IMR-90 (cell line): Measurements from ENCODE around the gene ITIH4. TPM values are rescaled to one million over a fixed set of nuclear protein-coding genes. Genes with fewer than 3 reads are reported as not detected.

Source experiments
- ATAC-seq: fragments of 200-7000 bp; cut with Tn5 transposase; 2 replicates; pipeline ENCODE4 v1.9.1; 2020; ENCODE audit warnings: low read depth, mild to moderate bottlenecking, moderate library complexity
- BruUV-seq: library from RNA; stranded (reverse); fragments of 400-500 nt; replicated peaks from 2 replicates; lab custom pipeline; 2021; lab: Mats Ljungman, UMichigan
- CTCF ChIA-PET: fragments of 300-600 bp; formaldehyde crosslinking; extraction: SDS; loops from one replicate; lab custom pipeline; 2021; ENCODE audit warnings: antibody characterized with exemption; lab: Yijun Ruan, JAX
- POLR2A ChIA-PET: fragments of 300-600 bp; sonication (Branson Sonifier 250); formaldehyde crosslinking; loops from one replicate; lab custom pipeline; 2022; ENCODE audit warnings: antibody characterized with exemption; ENCODE audit not compliant: unreplicated experiment; lab: Charles Lee
- DNase-seq: peaks from one replicate; pipeline ENCODE4 v3.0.0; 2013
- H2AFZ ChIP-seq: replicated peaks from 2 replicates; pipeline ENCODE3; 2013; ENCODE audit warnings: low read length, mild to moderate bottlenecking; ENCODE audit not compliant: poor library complexity
- H2AK5ac ChIP-seq: 2 replicates; pipeline ENCODE4 v1.6.1; 2013; ENCODE audit warnings: low read depth, low read length, inconsistent platforms
- H2AK9ac ChIP-seq: replicated peaks from 2 replicates; pipeline ENCODE3; 2013; ENCODE audit warnings: mild to moderate bottlenecking, low read depth, low read length, moderate library complexity; ENCODE audit not compliant: poor library complexity
- H2BK120ac ChIP-seq: 2 replicates; pipeline ENCODE4 v1.6.1; 2013; ENCODE audit warnings: low read depth, low read length, inconsistent platforms
- H2BK15ac ChIP-seq: 3 replicates; pipeline ENCODE4 v1.6.1; 2013; ENCODE audit warnings: low read depth, low read length, inconsistent platforms
- H2BK20ac ChIP-seq: 2 replicates; pipeline ENCODE4 v1.6.1; 2013; ENCODE audit warnings: low read depth, mild to moderate bottlenecking, inconsistent platforms, low read length, moderate library complexity
- H2BK5ac ChIP-seq: 2 replicates; pipeline ENCODE4 v1.6.1; 2013; ENCODE audit warnings: mild to moderate bottlenecking, low read depth, low read length, inconsistent platforms; ENCODE audit not compliant: poor library complexity, severe bottlenecking
- H3K14ac ChIP-seq: replicated peaks from 2 replicates; pipeline ENCODE4 v1.6.1; 2013; ENCODE audit warnings: low read depth, low read length, inconsistent platforms
- H3K18ac ChIP-seq: 2 replicates; pipeline ENCODE4 v1.6.1; 2013; ENCODE audit warnings: low read depth, low read length, control low read depth
- H3K23ac ChIP-seq: 2 replicates; pipeline ENCODE4 v1.6.1; 2013; ENCODE audit warnings: low read depth, low read length, inconsistent platforms
- H3K27ac ChIP-seq: 2 replicates; pipeline ENCODE4 v1.5.1; 2013; ENCODE audit warnings: mild to moderate bottlenecking, control low read depth, low read length; ENCODE audit not compliant: insufficient read depth
- H3K27me3 ChIP-seq: 2 replicates; pipeline ENCODE4 v1.6.1; 2013; ENCODE audit warnings: low read length; ENCODE audit not compliant: control insufficient read depth, insufficient read depth
- H3K36me3 ChIP-seq: 2 replicates; pipeline ENCODE4 v1.6.1; 2013; ENCODE audit warnings: low read length, mixed read lengths; ENCODE audit not compliant: control insufficient read depth, insufficient read depth
- H3K4ac ChIP-seq: 2 replicates; pipeline ENCODE4 v1.6.1; 2013; ENCODE audit warnings: low read depth, low read length, inconsistent platforms
- H3K4me1 ChIP-seq: 2 replicates; pipeline ENCODE4 v1.6.1; 2013; ENCODE audit warnings: low read length, mixed read lengths; ENCODE audit not compliant: control insufficient read depth, insufficient read depth
- H3K4me2 ChIP-seq: 2 replicates; pipeline ENCODE4 v1.6.1; 2013; ENCODE audit warnings: low read depth, mild to moderate bottlenecking, control low read depth, low read length, moderate library complexity
- H3K4me3 ChIP-seq: 2 replicates; pipeline ENCODE4 v1.5.1; 2013; ENCODE audit warnings: low read depth, mild to moderate bottlenecking, control low read depth, low read length, moderate library complexity; ENCODE audit not compliant: insufficient read depth
- H3K56ac ChIP-seq: 2 replicates; pipeline ENCODE4 v1.6.1; 2013; ENCODE audit warnings: low read length, inconsistent platforms; ENCODE audit not compliant: insufficient read depth; ENCODE audit errors: extremely low read depth
- H3K79me1 ChIP-seq, 2 experiments: 2 replicates each; pipeline ENCODE4 v1.6.1; 2013; ENCODE audit warnings: low read length in 2 of 2, inconsistent platforms in 1 of 2, low read depth in 1 of 2
- H3K9ac ChIP-seq: 2 replicates; pipeline ENCODE4 v1.6.1; 2013; ENCODE audit warnings: low read depth, low read length, control low read depth
- H3K9me1 ChIP-seq: 2 replicates; pipeline ENCODE4 v1.6.1; 2013; ENCODE audit warnings: low read length, inconsistent platforms; ENCODE audit not compliant: insufficient read depth
- H3K9me3 ChIP-seq: 2 replicates; pipeline ENCODE4 v1.6.1; 2013; ENCODE audit warnings: low read length; ENCODE audit not compliant: control insufficient read depth, insufficient read depth
- H4K20me1 ChIP-seq: 2 replicates; pipeline ENCODE4 v1.6.1; 2013; ENCODE audit warnings: low read length, inconsistent platforms; ENCODE audit not compliant: insufficient read depth
- H4K5ac ChIP-seq: 2 replicates; pipeline ENCODE4 v1.6.1; 2013; ENCODE audit warnings: mild to moderate bottlenecking, low read depth, low read length, control low read depth
- H4K8ac ChIP-seq, 2 experiments: 2 replicates each; pipeline ENCODE4 v1.6.1; 2013; ENCODE audit warnings: low read depth in 2 of 2, low read length in 2 of 2, control low read depth in 1 of 2, inconsistent platforms in 1 of 2
- H4K91ac ChIP-seq: 2 replicates; pipeline ENCODE4 v1.6.1; 2013; ENCODE audit warnings: low read depth, low read length, inconsistent platforms; ENCODE audit not compliant: insufficient read depth
- BHLHE40 ChIP-seq: fragments of 150-350 bp; IDR thresholded peaks from 2 replicates; pipeline ENCODE4 v1.6.1; 2016; ENCODE audit warnings: mild to moderate bottlenecking, low read depth, low read length
- CEBPB ChIP-seq: IDR thresholded peaks from 2 replicates; pipeline ENCODE4 v1.6.1; 2012; ENCODE audit warnings: low read depth, low read length, improper control_type of control experiment
- ELK1 ChIP-seq: fragments of 150-350 bp; IDR thresholded peaks from 2 replicates; pipeline ENCODE4 v1.6.1; 2016; ENCODE audit warnings: low read depth, mild to moderate bottlenecking, low read length, moderate library complexity, borderline replicate concordance
- FOS ChIP-seq: fragments of 150-350 bp; IDR thresholded peaks from 2 replicates; pipeline ENCODE4 v1.6.1; 2016; ENCODE audit warnings: low read depth, low read length
- MAZ ChIP-seq: IDR thresholded peaks from 2 replicates; pipeline ENCODE4 v1.6.1; 2012; ENCODE audit warnings: low read depth, mild to moderate bottlenecking, low read length, improper control_type of control experiment, moderate library complexity, borderline replicate concordance
- RAD21 ChIP-seq: IDR thresholded peaks from 2 replicates; pipeline ENCODE4 v1.6.1; 2012; ENCODE audit warnings: low read length, improper control_type of control experiment
- RCOR1 ChIP-seq: IDR thresholded peaks from 2 replicates; pipeline ENCODE4 v1.6.1; 2012; ENCODE audit warnings: mild to moderate bottlenecking, low read length, improper control_type of control experiment; ENCODE audit not compliant: insufficient replicate concordance
- USF2 ChIP-seq: fragments of 150-350 bp; IDR thresholded peaks from 2 replicates; pipeline ENCODE4 v1.6.1; 2017; ENCODE audit warnings: mild to moderate bottlenecking, antibody characterized with exemption, low read length, low read depth
- WGBS, 2 experiments: methylation state at CpG; one replicate each; pipeline versions ENCODE4 v1.1.5 to v1.1.7; 2013; ENCODE audit warnings: missing lambda C conversion rate in 2 of 2; ENCODE audit not compliant: insufficient read length in 1 of 2; ENCODE audit errors: extremely low coverage in 2 of 2; 5-methylcytosine and 5-hydroxymethylcytosine counted together
- dilution Hi-C: fragments of 300-500 bp; cut with HindIII; formaldehyde crosslinking; loops from one replicate; pipeline ENCODE4 v1.14.3; 2018; ENCODE audit warnings: low sequenced_read_pairs; ENCODE audit not compliant: unreplicated experiment
- in situ Hi-C: fragments of 300-500 bp; cut with MboI; formaldehyde crosslinking; loops from 3 replicates; pipeline ENCODE4 v1.14.3; 2019; ENCODE audit warnings: low sequenced_read_pairs, inconsistent platforms, mixed read lengths
- intact Hi-C: fragments of 100-400 bp; cut with micrococcal nuclease; formaldehyde crosslinking; loops from 2 replicates; pipeline ENCODE4 v1.10.0; 2022
- polyA plus RNA-seq, 3 experiments: library from polyadenylated mRNA; depleted of rRNA; stranded (reverse); fragments of >200 nt; gene quantifications; 2 replicates each; pipeline ENCODE4 v1.2.3, GENCODE V29; 2012; ENCODE audit warnings: low replicate concordance in 1 of 3
- total RNA-seq: library from RNA; depleted of rRNA; stranded (reverse); fragments of >200 nt; gene quantifications from 2 replicates; pipeline ENCODE4 v1.2.3, GENCODE V29; 2012

The ITIH4 gene
- total and polyA plus RNA-seq, 2 of the 4 experiments (the other 2 are of a cell fraction) = 0.26 to 0.36 TPM

- Histone ChIP-seq H3K27ac (no peak overlapping the region), H3K9me1 (no peaks in the 10 kb centered on the region; the same call in 1 of the 2 replicates), H3K36me3 (no peaks in the 10 kb centered on the region), H2BK15ac (no peak overlapping the region), H3K23ac (no peak overlapping the region), H3K4me2 (no peak overlapping the region), H3K9me3 (no peaks in the 10 kb centered on the region), H4K8ac (no peak overlapping the region), H2AK5ac (no peak overlapping the region), H2AFZ (no peak overlapping the region), H2BK5ac (no peak overlapping the region), H3K56ac (no peak overlapping the region), H3K9ac (no peak overlapping the region), H3K79me1 (no peaks in the 10 kb centered on the region), H2BK20ac (no peak overlapping the region), H3K4ac (no peak overlapping the region), H4K20me1 (no peaks in the 10 kb centered on the region), H3K27me3 (peaks cover 43% of the 10 kb centered on the region), H2BK120ac (no peak overlapping the region), H4K5ac (no peak overlapping the region), H3K4me3 (no peak overlapping the region), H3K18ac (no peak overlapping the region), H3K4me1 (no peaks in the 10 kb centered on the region), H2AK9ac (no peak overlapping the region), H3K14ac (no peak overlapping the region), H4K91ac (no peak overlapping the region)
- dilution Hi-C loops = no loop called here
- ChIA-PET POLR2A (no interaction called here), CTCF (no interaction called here)
- intact Hi-C loops = no loop called here
- TF ChIP-seq RCOR1 = no peak
- TF ChIP-seq FOS = no peak
- TF ChIP-seq RAD21 = no peak
- no peak for TF ChIP-seq MAZ
- no peak for TF ChIP-seq CEBPB
- no peak for TF ChIP-seq BHLHE40
- TF ChIP-seq USF2 = no peak
- TF ChIP-seq ELK1 = no peak
- BruUV-seq = no TSS peak
- ATAC-seq (no peak), DNase-seq (no peak)
- in situ Hi-C loops = no loop called here
- WGBS, 2 experiments = 84% methylated on average over 13 of the region's 16 CpGs; no CpG with 5 or more reads in 1 of the 2 experiments
Measured at GRCh38 chr3:52788890-52789745, 41.4 kb downstream of the ITIH4 start.
